Urothelium cell line (cell line): ENCODE data around the gene KRT1.

Experiments
- DNase-seq: peaks from one replicate; pipeline ENCODE4 v3.0.0; 2011; ENCODE audit warnings: low spot score, mixed read lengths
- FAIRE-seq: peaks from 2 replicates; lab custom pipeline; 2011; peaks lifted over from hg19 to GRCh38; lab: Jason Lieb, UNC

Gene KRT1

GRCh38 chr12:52699373-52699772 lies 19.2 kb upstream of the KRT1 start:
- DNase-seq = no peak
- FAIRE-seq = no peak

GRCh38 chr12:52698651-52699340 lies 18.6 kb upstream of the KRT1 start:
- DNase-seq (no peak), FAIRE-seq (no peak)

GRCh38 chr12:52697058-52697582 lies 16.9 kb upstream of the KRT1 start:
- FAIRE-seq = no peak
- DNase-seq = no peak

DNA sequence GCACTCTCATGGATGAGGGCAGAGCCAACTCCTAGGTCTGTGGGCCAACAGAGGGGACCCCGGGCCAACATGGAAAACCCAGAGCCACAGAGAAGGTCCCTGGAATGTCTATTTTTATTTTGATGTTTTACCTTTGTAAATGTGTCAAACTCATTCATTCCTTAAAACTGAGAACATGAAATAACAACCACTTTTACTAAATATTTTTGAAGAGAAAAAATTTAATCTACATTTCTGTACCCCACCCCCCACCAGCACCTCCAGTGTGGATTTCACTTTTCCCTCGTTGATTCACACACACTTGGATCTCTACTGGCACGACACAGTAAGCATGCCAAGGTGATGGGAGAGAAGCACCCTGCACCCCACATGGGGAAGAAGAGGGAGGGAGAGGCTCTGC lies 16.4 kb upstream of the KRT1 start:
- FAIRE-seq = no peak
- no peak for DNase-seq

DNA sequence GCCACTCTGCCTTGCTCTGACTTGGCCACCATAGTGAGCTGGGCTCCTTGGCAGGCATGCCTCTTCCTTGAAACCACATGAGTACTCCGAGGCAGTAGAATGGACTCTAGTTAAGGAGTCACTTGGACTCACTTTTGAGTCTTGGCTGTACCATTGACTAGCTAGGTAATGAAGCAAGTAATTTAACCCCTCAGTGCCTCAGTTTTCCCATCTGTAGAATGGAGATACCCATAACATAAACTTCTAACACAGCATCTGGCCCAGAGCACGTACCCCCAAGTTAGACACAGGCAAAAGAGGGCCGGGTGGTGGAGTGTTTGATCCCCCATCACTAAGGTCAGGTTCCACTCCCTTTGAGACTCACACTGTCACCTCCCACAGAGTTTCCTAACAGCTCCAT lies 14.8 kb upstream of the KRT1 start:
- DNase-seq = no peak
- peak; percentile 5 for FAIRE-seq

DNA sequence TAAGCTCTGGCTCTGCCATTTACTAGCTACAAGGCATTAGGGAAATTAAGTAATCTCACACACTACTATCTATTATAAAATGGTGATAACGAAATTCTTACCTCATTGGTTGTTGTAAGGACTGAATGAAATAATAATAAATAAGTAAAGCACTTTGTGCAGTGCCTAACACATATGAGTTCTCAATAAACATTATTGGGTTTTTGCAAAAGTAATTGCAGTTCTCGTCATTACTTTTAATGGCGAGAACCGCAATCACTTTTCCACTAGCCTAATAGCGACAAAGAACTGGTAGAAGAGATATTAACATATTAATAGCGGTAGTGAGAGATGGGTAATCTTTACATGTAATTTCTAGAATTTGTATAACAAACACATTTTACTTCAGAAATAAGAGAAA lies 13.9 kb upstream of the KRT1 start:
- FAIRE-seq (no peak), DNase-seq (no peak)

GRCh38 chr12:52693261-52693660 lies 13.1 kb upstream of the KRT1 start:
- DNase-seq (no peak), FAIRE-seq (no peak)

DNA sequence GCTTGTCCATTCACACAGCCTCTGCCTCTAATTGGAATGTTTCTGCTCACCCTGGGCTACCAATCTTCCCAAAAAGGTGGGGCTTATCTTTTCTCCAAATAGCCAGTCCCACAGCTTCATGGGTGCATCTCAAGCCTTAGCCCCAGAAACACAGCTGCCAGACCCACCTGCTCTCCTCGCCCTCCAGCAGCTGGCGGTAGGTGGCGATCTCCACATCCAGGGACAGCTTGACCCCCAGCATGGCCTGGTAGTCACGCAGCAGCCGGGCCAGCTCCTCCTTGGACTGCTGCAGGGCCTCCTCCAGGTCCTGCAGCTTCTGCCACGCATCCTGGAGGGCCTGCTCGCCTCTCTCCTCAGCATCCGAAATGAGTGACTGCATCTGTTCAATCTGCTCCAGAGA lies 12.0 kb upstream of the KRT1 start:
- FAIRE-seq = no peak
- no peak for DNase-seq

- no peak for DNase-seq
- no peak for FAIRE-seq
These were observed 11.6 kb upstream of the KRT1 start for GRCh38 chr12:52691841-52692150.

- DNase-seq (no peak), FAIRE-seq (no peak)
These were observed 11.1 kb upstream of the KRT1 start for GRCh38 chr12:52691076-52691840.

- FAIRE-seq = no peak
- DNase-seq = no peak
These were observed 10.3 kb upstream of the KRT1 start for GRCh38 chr12:52690351-52691075.

- FAIRE-seq = no peak
- no peak for DNase-seq
These were observed 9.7 kb upstream of the KRT1 start for GRCh38 chr12:52689936-52690335.

- no peak for FAIRE-seq
- DNase-seq = no peak
These were observed 9.0 kb upstream of the KRT1 start for GRCh38 chr12:52689239-52689638.

DNA sequence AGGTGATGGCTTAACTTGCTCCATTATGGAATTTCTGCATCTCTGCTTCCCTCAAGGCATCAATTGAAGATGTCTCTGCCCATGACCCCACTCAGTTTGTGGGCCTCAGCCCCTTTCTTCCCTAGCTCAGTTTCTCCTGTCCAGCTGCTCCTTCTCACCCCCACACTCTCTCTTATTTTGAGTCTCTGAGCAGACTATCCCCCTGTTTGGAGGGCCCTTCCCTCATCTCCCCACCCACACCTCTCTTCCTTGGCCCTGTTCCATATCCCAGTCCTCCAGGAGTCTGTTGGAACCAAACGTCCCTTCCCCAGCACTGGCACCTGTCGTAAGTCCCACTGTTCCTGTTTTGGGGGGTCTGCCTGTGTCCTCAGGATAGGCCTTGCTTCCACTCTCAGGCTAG lies 8.3 kb upstream of the KRT1 start:
- DNase-seq = no peak
- FAIRE-seq = no peak

DNA sequence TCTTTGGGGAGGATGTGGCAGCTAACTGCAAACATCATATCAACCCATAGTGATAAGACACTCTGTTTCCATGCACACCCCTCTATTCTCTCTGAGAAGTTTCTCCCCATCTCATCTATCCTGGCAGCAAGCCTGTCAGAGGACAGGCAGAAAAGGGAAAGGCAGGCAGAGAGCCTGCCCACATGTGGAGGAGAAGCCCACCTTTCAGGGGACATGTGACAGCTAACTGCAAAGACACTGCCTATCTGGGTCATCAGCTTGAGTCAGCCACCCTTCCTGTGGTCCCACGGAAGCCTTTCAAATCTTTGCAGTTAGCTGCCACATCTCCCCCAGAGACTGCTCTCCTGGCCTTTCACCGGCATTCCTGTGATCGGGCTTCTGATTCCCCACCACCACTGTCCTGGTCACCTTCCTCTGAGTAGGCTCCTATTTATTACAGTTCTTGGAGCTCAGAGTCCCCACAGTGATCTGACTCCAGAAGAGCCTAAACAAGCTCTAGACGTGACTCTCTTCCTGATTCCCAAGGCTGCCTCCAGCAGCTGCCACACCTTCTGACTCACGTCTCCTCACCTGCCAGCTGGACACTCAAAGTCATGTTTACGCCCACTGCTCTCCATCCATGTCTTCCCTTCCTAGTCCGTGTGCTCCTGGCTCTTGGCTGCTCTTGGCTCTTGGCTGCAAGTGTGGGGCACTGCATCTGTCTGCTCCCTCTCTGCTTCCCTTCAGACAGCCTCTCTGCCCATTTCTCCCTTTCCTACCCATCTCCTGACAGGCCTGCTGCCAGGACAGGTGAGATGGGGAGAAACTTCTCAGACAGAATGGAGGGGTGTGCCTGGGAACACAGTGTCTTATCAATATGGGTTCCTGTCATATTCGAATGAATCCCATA lies 7.5 kb upstream of the KRT1 start:
- DNase-seq = no peak

GRCh38 chr12:52686756-52687487 lies 6.7 kb upstream of the KRT1 start:
- DNase-seq (no peak), FAIRE-seq (no peak)

More for the DNA sequence above, 7.5 kb upstream of the KRT1 start:
- no peak for FAIRE-seq

DNA sequence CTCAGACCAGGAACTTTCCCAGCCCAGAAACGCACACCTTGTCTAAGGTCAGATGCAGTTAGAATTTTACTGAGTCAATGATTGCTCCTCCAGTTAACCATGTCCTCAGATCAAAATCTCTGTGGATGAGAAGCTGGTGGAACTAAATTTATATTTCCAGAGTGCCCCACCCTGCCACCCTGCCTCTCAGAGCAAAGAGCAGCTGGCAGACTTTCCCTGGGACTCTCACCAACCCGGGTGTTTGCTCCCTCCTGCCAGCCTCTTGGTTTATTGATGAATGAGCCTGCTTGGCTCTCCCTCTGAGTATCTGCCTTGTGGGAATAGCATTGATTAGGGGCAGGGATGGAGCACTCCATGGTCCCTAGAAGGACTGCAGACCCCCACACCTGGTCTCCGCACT lies 5.9 kb upstream of the KRT1 start:
- FAIRE-seq (no peak), DNase-seq (no peak)

GRCh38 chr12:52685406-52685890 lies 5.2 kb upstream of the KRT1 start:
- no peak for DNase-seq
- no peak for FAIRE-seq

GRCh38 chr12:52684431-52684830 lies 4.2 kb upstream of the KRT1 start:
- DNase-seq (no peak), FAIRE-seq (no peak)
